HFF-Myc (cell line): ENCODE results near the gene WDR19.

ENCODE experiments used
- DNase-seq: peaks from one replicate; pipeline ENCODE4 v3.0.0-alpha.2; 2011; ENCODE audit warnings: low read depth; ENCODE audit errors: extremely low read depth
- H3K4me3 ChIP-seq: replicated peaks from 2 replicates; pipeline ENCODE4 v1.5.1; 2011; ENCODE audit warnings: low read depth, mild to moderate bottlenecking, control low read depth, low read length
- CTCF ChIP-seq: IDR thresholded peaks from 2 replicates; pipeline ENCODE4 v1.5.1; 2012; ENCODE audit warnings: mild to moderate bottlenecking, low read depth, low read length, control low read depth; ENCODE audit errors: missing control alignments

WDR19 gene

GRCh38 chr4:39230462-39230861 is 48.1 kb downstream of the WDR19 start:
- H3K4me3 ChIP-seq, result no peak overlapping the region
- TF ChIP-seq CTCF, result no peak
- DNase-seq, result no peak

GRCh38 chr4:39231660-39232059 is 49.3 kb downstream of the WDR19 start:
- no peak for DNase-seq
- no peak overlapping the region for H3K4me3 ChIP-seq
- TF ChIP-seq CTCF, result no peak

GRCh38 chr4:39232100-39232499 is 49.8 kb downstream of the WDR19 start:
- H3K4me3 ChIP-seq, result no peak overlapping the region
- no peak for DNase-seq
- TF ChIP-seq CTCF, result no peak

GRCh38 chr4:39233114-39233513 is 50.8 kb downstream of the WDR19 start:
- H3K4me3 ChIP-seq, result no peak overlapping the region
- no peak for TF ChIP-seq CTCF
- DNase-seq, result no peak

GRCh38 chr4:39233783-39234182 is 51.5 kb downstream of the WDR19 start:
- TF ChIP-seq CTCF, result no peak
- DNase-seq, result no peak
- H3K4me3 ChIP-seq, result no peak overlapping the region

- no peak overlapping the region for H3K4me3 ChIP-seq
- TF ChIP-seq CTCF, result no peak
- no peak for DNase-seq
These were observed 52.7 kb downstream of the WDR19 start for GRCh38 chr4:39235021-39235420.

GRCh38 chr4:39235696-39236095 is 53.4 kb downstream of the WDR19 start:
- no peak for DNase-seq
- TF ChIP-seq CTCF, result no peak
- H3K4me3 ChIP-seq, result no peak overlapping the region
